GM20000 (cell line): ENCODE measurements around the gene LANCL1.

Source experiments
- DNase-seq: peaks from one replicate; pipeline ENCODE4 v3.0.0; 2012; ENCODE audit warnings: low spot score
- CTCF ChIP-seq: IDR thresholded peaks from 2 replicates; pipeline ENCODE4 v1.5.1; 2012; ENCODE audit warnings: mild to moderate bottlenecking, control low read depth; ENCODE audit errors: extremely low read depth, missing control alignments

The LANCL1 gene

GRCh38 chr2:210443527-210443926 is 33.0 kb downstream of the LANCL1 start:
- no peak for DNase-seq
- no peak for TF ChIP-seq CTCF

- no peak for TF ChIP-seq CTCF
These were observed 33.7 kb downstream of the LANCL1 start for GRCh38 chr2:210442878-210443277.

GRCh38 chr2:210442457-210442856 is 34.1 kb downstream of the LANCL1 start:
- no peak for TF ChIP-seq CTCF
- no peak for DNase-seq

More at GRCh38 chr2:210442878-210443277, 33.7 kb downstream of the LANCL1 start:
- DNase-seq, result no peak

- DNase-seq, result no peak
- TF ChIP-seq CTCF, result no peak
These were observed 36.4 kb downstream of the LANCL1 start for GRCh38 chr2:210440206-210440605.

GRCh38 chr2:210435439-210435838 is 41.1 kb downstream of the LANCL1 start:
- no peak for TF ChIP-seq CTCF
- no peak for DNase-seq

GRCh38 chr2:210432633-210433032 is 43.9 kb downstream of the LANCL1 start:
- DNase-seq, result no peak
- no peak for TF ChIP-seq CTCF

GRCh38 chr2:210429403-210430137 is 47.0 kb downstream of the LANCL1 start:
- DNase-seq, result no peak
- TF ChIP-seq CTCF, result no peak
